ENCODE measurements around the gene EFNA1.

EFNA1 gene

GRCh38 chr1:155084722-155085503 lies 42.8 kb upstream of the EFNA1 start (continued):
- TF ChIP-seq ZNF202 (tag by site-specific recombination; IDR thresholded peaks at IDR 0.05; ENCODE audit: borderline replicate concordance) (no peak), MEIS1 (CRISPR knock-in tag; IDR thresholded peaks at IDR 0.05; ENCODE audit: borderline replicate concordance) (no peak), ELK4 (IDR thresholded peaks at IDR 0.05; ENCODE audit: borderline replicate concordance, low read depth, low read length) (no peak), ZNF791 (tag by site-specific recombination; IDR thresholded peaks at IDR 0.05) (no peak), ZNF302 (tag by site-specific recombination; IDR thresholded peaks at IDR 0.05; ENCODE audit: low read depth) (no peak), ZNF169 (tag by site-specific recombination; IDR thresholded peaks at IDR 0.05) (no peak), ZNF423 (tag by site-specific recombination; IDR thresholded peaks at IDR 0.05) (0 out of 2 replicates have a peak, but pooled peaks have one; percentile 22), ZNF629 (tag by site-specific recombination; IDR thresholded peaks at IDR 0.05) (peak; percentile 71), ZFP69B (tag by site-specific recombination; IDR thresholded peaks at IDR 0.05) (peak; percentile 91), ZNF747 (tag by site-specific recombination; IDR thresholded peaks at IDR 0.05) (no peak), ZNF623 (tag by site-specific recombination; IDR thresholded peaks at IDR 0.05) (no peak; the same call in 1 of the 2 replicates), HOXA7 (CRISPR knock-in tag; IDR thresholded peaks at IDR 0.05; ENCODE audit: borderline replicate concordance) (no peak), SCRT1 (tag by site-specific recombination; IDR thresholded peaks at IDR 0.05; ENCODE audit: borderline replicate concordance) (no peak), ZNF350 (tag by site-specific recombination; IDR thresholded peaks at IDR 0.05) (no peak), PRDM4 (tag by site-specific recombination; IDR thresholded peaks at IDR 0.05) (peak; percentile 53; the same call in 1 of the 2 replicates), ZNF76 (tag by site-specific recombination; IDR thresholded peaks at IDR 0.05; ENCODE audit: borderline replicate concordance, low read depth) (peak; percentile 87; the same call in 1 of the 2 replicates), ZNF664 (tag by site-specific recombination; IDR thresholded peaks at IDR 0.05) (no peak), ZNF121 (tag by site-specific recombination; IDR thresholded peaks at IDR 0.05) (no peak), ZNF157 (tag by site-specific recombination; IDR thresholded peaks at IDR 0.05) (no peak), ZNF37A (tag by site-specific recombination; IDR thresholded peaks at IDR 0.05) (no peak), GLI4 (tag by site-specific recombination; IDR thresholded peaks at IDR 0.05) (no peak), ZNF391 (tag by site-specific recombination; IDR thresholded peaks at IDR 0.05; ENCODE audit: borderline replicate concordance, low read depth) (peak; percentile 88; the same call in 1 of the 2 replicates), ZBTB17 (tag by site-specific recombination; IDR thresholded peaks at IDR 0.05) (peak; percentile 90), ZNF133 (tag by site-specific recombination; IDR thresholded peaks at IDR 0.05) (no peak), TCF7L2 (IDR thresholded peaks at IDR 0.05; ENCODE audit: borderline replicate concordance, low read depth, low read length) (no peak), ZNF155 (tag by site-specific recombination; IDR thresholded peaks at IDR 0.05) (no peak), ZNF398 (tag by site-specific recombination; IDR thresholded peaks at IDR 0.05) (0 out of 2 replicates have a peak, but pooled peaks have one; percentile 11), SP3 (tag by site-specific recombination; IDR thresholded peaks at IDR 0.05) (peak; percentile 82), HIC1 (tag by site-specific recombination; IDR thresholded peaks at IDR 0.05) (peak; percentile 86), ZBTB8A (tag by site-specific recombination; IDR thresholded peaks at IDR 0.05) (peak; percentile 86), GLIS1 (tag by site-specific recombination; IDR thresholded peaks at IDR 0.05) (no peak; the same call in 1 of the 2 replicates), ZNF626 (tag by site-specific recombination; IDR thresholded peaks at IDR 0.05) (no peak)

Measured in HEK293 (cell line).